ENCODE results near the gene LSMEM2.

DNA sequence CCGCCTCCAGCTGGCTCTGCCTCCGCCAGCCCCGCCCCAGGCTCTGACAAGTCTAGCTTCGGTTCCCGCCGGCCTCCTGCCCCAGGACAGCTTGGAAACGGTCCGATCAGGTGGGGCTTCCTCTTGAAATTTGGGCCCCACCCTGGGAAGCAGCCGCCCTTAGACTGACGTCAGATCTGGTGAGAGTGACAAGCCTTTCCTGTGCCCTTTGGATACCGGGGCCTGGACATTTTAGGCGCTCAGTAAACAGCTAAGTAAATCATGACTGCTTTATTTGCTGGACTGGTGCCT is 20.7 kb downstream of the LSMEM2 start:
- TF ChIP-seq ZNF274 (IDR thresholded peaks at IDR 0.05; ENCODE audit: borderline replicate concordance, extremely low read depth, low read length) (no peak), TAF1 (IDR thresholded peaks at IDR 0.05; ENCODE audit: low read depth, low read length) (peak; percentile 14; the same call in 1 of the 2 replicates), RAD21 (IDR thresholded peaks at IDR 0.05 in 1 of 2, conservative IDR thresholded peaks at IDR 0.05 in 1 of 2; ENCODE audit: low read depth in 2 of 2, low read length in 2 of 2) (no peak), SUZ12 (IDR thresholded peaks at IDR 0.05; ENCODE audit: low read length) (no peak), RXRA (IDR thresholded peaks at IDR 0.05; ENCODE audit: insufficient read depth, low read depth, low read length) (no peak), SRF (IDR thresholded peaks at IDR 0.05; ENCODE audit: low read depth, low read length) (no peak), JUN (IDR thresholded peaks at IDR 0.05; ENCODE audit: low read depth, low read length) (no peak)
- TF ChIP-seq, protein P1, sequence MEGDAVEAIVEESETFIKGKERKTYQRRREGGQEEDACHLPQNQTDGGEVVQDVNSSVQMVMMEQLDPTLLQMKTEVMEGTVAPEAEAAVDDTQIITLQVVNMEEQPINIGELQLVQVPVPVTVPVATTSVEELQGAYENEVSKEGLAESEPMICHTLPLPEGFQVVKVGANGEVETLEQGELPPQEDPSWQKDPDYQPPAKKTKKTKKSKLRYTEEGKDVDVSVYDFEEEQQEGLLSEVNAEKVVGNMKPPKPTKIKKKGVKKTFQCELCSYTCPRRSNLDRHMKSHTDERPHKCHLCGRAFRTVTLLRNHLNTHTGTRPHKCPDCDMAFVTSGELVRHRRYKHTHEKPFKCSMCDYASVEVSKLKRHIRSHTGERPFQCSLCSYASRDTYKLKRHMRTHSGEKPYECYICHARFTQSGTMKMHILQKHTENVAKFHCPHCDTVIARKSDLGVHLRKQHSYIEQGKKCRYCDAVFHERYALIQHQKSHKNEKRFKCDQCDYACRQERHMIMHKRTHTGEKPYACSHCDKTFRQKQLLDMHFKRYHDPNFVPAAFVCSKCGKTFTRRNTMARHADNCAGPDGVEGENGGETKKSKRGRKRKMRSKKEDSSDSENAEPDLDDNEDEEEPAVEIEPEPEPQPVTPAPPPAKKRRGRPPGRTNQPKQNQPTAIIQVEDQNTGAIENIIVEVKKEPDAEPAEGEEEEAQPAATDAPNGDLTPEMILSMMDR (IDR thresholded peaks at IDR 0.05; ENCODE audit: control extremely low read depth in 1 of 3, insufficient read depth in 1 of 3, low read depth in 1 of 3, low read length in 3 of 3), result no peak; a peak in 1 of 4 replicates
- TF ChIP-seq, protein P2, sequence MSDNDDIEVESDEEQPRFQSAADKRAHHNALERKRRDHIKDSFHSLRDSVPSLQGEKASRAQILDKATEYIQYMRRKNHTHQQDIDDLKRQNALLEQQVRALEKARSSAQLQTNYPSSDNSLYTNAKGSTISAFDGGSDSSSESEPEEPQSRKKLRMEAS (IDR thresholded peaks at IDR 0.05), result no peak
- TF ChIP-seq, protein P3, sequence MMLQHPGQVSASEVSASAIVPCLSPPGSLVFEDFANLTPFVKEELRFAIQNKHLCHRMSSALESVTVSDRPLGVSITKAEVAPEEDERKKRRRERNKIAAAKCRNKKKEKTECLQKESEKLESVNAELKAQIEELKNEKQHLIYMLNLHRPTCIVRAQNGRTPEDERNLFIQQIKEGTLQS (IDR thresholded peaks at IDR 0.05; ENCODE audit: insufficient read depth, low read depth, low read length), result no peak
- TF ChIP-seq, protein P4, sequence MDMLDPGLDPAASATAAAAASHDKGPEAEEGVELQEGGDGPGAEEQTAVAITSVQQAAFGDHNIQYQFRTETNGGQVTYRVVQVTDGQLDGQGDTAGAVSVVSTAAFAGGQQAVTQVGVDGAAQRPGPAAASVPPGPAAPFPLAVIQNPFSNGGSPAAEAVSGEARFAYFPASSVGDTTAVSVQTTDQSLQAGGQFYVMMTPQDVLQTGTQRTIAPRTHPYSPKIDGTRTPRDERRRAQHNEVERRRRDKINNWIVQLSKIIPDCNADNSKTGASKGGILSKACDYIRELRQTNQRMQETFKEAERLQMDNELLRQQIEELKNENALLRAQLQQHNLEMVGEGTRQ (IDR thresholded peaks at IDR 0.05; ENCODE audit: low read length), result no peak
